Large intestine (tissue), 3 donors: ENCODE results near the gene CPE. TPM values are rescaled to one million over a fixed set of nuclear protein-coding genes. Genes with fewer than 3 reads are reported as not detected.

Source experiments
- DNase-seq, 2 donors: peaks; one replicate each; pipeline versions ENCODE4 v3.0.0 to v3.0.0-alpha.2; 2013
- H3K27ac ChIP-seq: one replicate; pipeline ENCODE4 v1.5.1; 2013; ENCODE audit warnings: low read length
- H3K27me3 ChIP-seq: 2 replicates; pipeline ENCODE4 v1.6.1; 2013; ENCODE audit warnings: low read length; ENCODE audit not compliant: control insufficient read depth, insufficient read depth
- H3K36me3 ChIP-seq: 2 replicates; pipeline ENCODE4 v1.6.1; 2013; ENCODE audit warnings: low read length; ENCODE audit not compliant: control insufficient read depth, insufficient read depth
- H3K4me1 ChIP-seq: one replicate; pipeline ENCODE4 v1.6.1; 2013; ENCODE audit warnings: low read length; ENCODE audit not compliant: control insufficient read depth, insufficient read depth
- H3K4me3 ChIP-seq: one replicate; pipeline ENCODE4 v1.5.1; 2013; ENCODE audit warnings: low read length
- H3K9me3 ChIP-seq: one replicate; pipeline ENCODE4 v1.6.1; 2013; ENCODE audit warnings: mild to moderate bottlenecking, low read depth, low read length, moderate library complexity; ENCODE audit not compliant: control insufficient read depth
- WGBS: methylation state at CpG from one replicate; pipeline ENCODE4 v1.1.5; 2013; ENCODE audit warnings: low lambda C conversion rate; ENCODE audit not compliant: insufficient coverage; 5-methylcytosine and 5-hydroxymethylcytosine counted together
- polyA plus RNA-seq: library from polyadenylated mRNA; unstranded; fragments of 120-200 nt; gene quantifications from one replicate; pipeline ENCODE4 v1.2.1, GENCODE V29; 2013

CPE gene
- polyA plus RNA-seq, 1 donor = 162 TPM

- Histone ChIP-seq H3K27ac (no peak overlapping the region), H3K27me3 (no peaks in the 10 kb centered on the region), H3K9me3 (no peaks in the 10 kb centered on the region), H3K4me1 (no peaks in the 10 kb centered on the region), H3K4me3 (no peak overlapping the region), H3K36me3 (no peaks in the 10 kb centered on the region)
- WGBS = 80% methylated on average over 1 of the region's 9 CpGs
- no peak for DNase-seq
Observed at GRCh38 chr4:165402375-165402774, 23.6 kb downstream of the CPE start.

GRCh38 chr4:165403048-165403447 is 24.2 kb downstream of the CPE start:
- no peak for DNase-seq
- Histone ChIP-seq H3K27me3 (no peaks in the 10 kb centered on the region), H3K4me1 (no peaks in the 10 kb centered on the region), H3K36me3 (no peaks in the 10 kb centered on the region), H3K4me3 (no peak overlapping the region), H3K27ac (no peak overlapping the region), H3K9me3 (no peaks in the 10 kb centered on the region)
- 84% methylated on average over 2 of the region's 2 CpGs for WGBS

GRCh38 chr4:165403637-165404036 is 24.8 kb downstream of the CPE start:
- no peaks in the 10 kb centered on the region for H3K36me3 ChIP-seq
- WGBS = no CpG with 5 or more reads among the region's 4 CpGs
- no peaks in the 10 kb centered on the region for H3K4me1 ChIP-seq
- H3K9me3 ChIP-seq = no peaks in the 10 kb centered on the region
- no peak for DNase-seq
- H3K27ac ChIP-seq = no peak overlapping the region
- H3K27me3 ChIP-seq = no peaks in the 10 kb centered on the region
- H3K4me3 ChIP-seq = no peak overlapping the region

- H3K9me3 ChIP-seq = no peaks in the 10 kb centered on the region
- no CpG with 5 or more reads among the region's 8 CpGs for WGBS
- no peak for DNase-seq
- no peak overlapping the region for H3K4me3 ChIP-seq
- H3K36me3 ChIP-seq = no peaks in the 10 kb centered on the region
- H3K27ac ChIP-seq = no peak overlapping the region
- H3K4me1 ChIP-seq = no peaks in the 10 kb centered on the region
- no peaks in the 10 kb centered on the region for H3K27me3 ChIP-seq
Observed at GRCh38 chr4:165404080-165404479, 25.3 kb downstream of the CPE start.

- Histone ChIP-seq H3K36me3 (no peaks in the 10 kb centered on the region), H3K9me3 (no peaks in the 10 kb centered on the region), H3K4me3 (no peak overlapping the region), H3K27me3 (no peaks in the 10 kb centered on the region), H3K4me1 (no peaks in the 10 kb centered on the region), H3K27ac (no peak overlapping the region)
- DNase-seq = no peak
- WGBS = no CpG with 5 or more reads among the region's 4 CpGs
Observed at GRCh38 chr4:165404696-165405095, 25.9 kb downstream of the CPE start.

GRCh38 chr4:165410214-165410613 is 31.4 kb downstream of the CPE start:
- Histone ChIP-seq H3K36me3 (no peaks in the 10 kb centered on the region), H3K4me3 (no peak overlapping the region), H3K4me1 (no peaks in the 10 kb centered on the region), H3K9me3 (no peaks in the 10 kb centered on the region), H3K27me3 (no peaks in the 10 kb centered on the region), H3K27ac (no peak overlapping the region)
- DNase-seq = no peak
- 80% methylated on average over 1 of the region's 2 CpGs for WGBS

GRCh38 chr4:165415910-165416309 is 37.1 kb downstream of the CPE start:
- Histone ChIP-seq H3K4me1 (no peaks in the 10 kb centered on the region), H3K27me3 (no peaks in the 10 kb centered on the region), H3K9me3 (no peaks in the 10 kb centered on the region), H3K36me3 (no peaks in the 10 kb centered on the region), H3K27ac (no peak overlapping the region), H3K4me3 (no peak overlapping the region)
- no peak for DNase-seq
- 80% methylated on average over 1 of the region's 10 CpGs for WGBS

- Histone ChIP-seq H3K36me3 (no peaks in the 10 kb centered on the region), H3K27ac (no peak overlapping the region), H3K9me3 (no peaks in the 10 kb centered on the region), H3K27me3 (no peaks in the 10 kb centered on the region), H3K4me3 (no peak overlapping the region), H3K4me1 (no peaks in the 10 kb centered on the region)
- DNase-seq = no peak
- WGBS = 80% methylated on average over 1 of the region's 1 CpG
Observed at GRCh38 chr4:165418073-165418472, 39.3 kb downstream of the CPE start.

GRCh38 chr4:165425629-165426028 is 46.8 kb downstream of the CPE start:
- Histone ChIP-seq H3K27ac (no peak overlapping the region), H3K36me3 (no peaks in the 10 kb centered on the region), H3K4me1 (no peaks in the 10 kb centered on the region), H3K27me3 (no peaks in the 10 kb centered on the region), H3K4me3 (no peak overlapping the region), H3K9me3 (no peaks in the 10 kb centered on the region)
- no peak for DNase-seq

- Histone ChIP-seq H3K4me1 (no peaks in the 10 kb centered on the region), H3K9me3 (no peaks in the 10 kb centered on the region), H3K36me3 (no peaks in the 10 kb centered on the region), H3K27me3 (no peaks in the 10 kb centered on the region), H3K4me3 (no peak overlapping the region), H3K27ac (no peak overlapping the region)
- DNase-seq = no peak
- WGBS = no CpG with 5 or more reads among the region's 1 CpG
Observed at GRCh38 chr4:165426331-165426730, 47.5 kb downstream of the CPE start.

- Histone ChIP-seq H3K9me3 (no peaks in the 10 kb centered on the region), H3K4me1 (no peaks in the 10 kb centered on the region), H3K4me3 (no peak overlapping the region), H3K27ac (no peak overlapping the region), H3K36me3 (no peaks in the 10 kb centered on the region), H3K27me3 (no peaks in the 10 kb centered on the region)
- DNase-seq = no peak
- WGBS = no CpG with 5 or more reads among the region's 3 CpGs
Observed at GRCh38 chr4:165426823-165427222, 48.0 kb downstream of the CPE start.
